HG02678 (cell line): ENCODE results near the gene TEF.

Experiments
- ATAC-seq: cut with Tn5 transposase; IDR thresholded peaks from one replicate; pipeline ENCODE4 v1.9.1; 2021; ENCODE audit warnings: mild to moderate bottlenecking, moderate library complexity; ENCODE audit not compliant: unreplicated experiment

Gene TEF, protein sequence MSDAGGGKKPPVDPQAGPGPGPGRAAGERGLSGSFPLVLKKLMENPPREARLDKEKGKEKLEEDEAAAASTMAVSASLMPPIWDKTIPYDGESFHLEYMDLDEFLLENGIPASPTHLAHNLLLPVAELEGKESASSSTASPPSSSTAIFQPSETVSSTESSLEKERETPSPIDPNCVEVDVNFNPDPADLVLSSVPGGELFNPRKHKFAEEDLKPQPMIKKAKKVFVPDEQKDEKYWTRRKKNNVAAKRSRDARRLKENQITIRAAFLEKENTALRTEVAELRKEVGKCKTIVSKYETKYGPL

DNA sequence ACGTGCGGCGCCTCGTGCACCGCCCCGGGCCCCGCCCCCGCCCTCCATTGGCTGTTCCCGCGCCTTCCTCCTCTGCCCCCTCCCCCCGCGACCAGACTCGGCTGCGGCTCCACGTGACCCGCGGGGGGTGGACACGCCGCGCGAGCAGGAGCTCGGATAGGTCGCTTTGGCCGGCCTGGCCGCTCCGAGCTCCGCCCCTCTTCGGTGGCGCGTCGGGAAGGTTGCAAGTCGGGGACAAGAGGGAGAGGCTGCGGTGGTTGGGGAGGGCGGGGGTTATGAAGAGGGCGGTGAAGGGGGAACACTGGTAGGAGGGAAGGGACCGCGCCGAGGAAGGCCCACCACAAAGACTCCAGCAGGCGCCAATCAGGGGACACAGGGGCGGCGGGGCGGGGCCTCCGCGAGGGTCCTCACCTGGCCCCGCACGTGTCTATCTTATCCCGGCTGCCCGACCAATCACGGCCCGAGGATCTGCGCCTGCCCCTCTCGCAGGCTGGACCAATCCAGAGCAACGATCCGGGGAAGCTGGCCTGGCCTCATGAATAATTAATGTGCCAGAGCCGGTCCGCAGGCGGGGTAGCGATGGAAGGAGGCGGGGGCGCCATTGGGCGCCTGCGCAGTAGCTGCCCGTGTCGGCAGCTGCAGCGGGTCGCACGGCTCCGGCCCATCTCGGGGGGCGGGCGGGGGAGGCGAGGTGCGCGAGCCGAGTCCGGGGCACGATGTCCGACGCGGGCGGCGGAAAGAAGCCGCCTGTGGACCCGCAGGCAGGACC lies at the start of gene TEF:
TEF (plus strand) TSS at position 614 of the 769 bp plus-strand sequence; CDS start at position 717, 103 bp downstream.
- peak; percentile 88 for ATAC-seq

DNA sequence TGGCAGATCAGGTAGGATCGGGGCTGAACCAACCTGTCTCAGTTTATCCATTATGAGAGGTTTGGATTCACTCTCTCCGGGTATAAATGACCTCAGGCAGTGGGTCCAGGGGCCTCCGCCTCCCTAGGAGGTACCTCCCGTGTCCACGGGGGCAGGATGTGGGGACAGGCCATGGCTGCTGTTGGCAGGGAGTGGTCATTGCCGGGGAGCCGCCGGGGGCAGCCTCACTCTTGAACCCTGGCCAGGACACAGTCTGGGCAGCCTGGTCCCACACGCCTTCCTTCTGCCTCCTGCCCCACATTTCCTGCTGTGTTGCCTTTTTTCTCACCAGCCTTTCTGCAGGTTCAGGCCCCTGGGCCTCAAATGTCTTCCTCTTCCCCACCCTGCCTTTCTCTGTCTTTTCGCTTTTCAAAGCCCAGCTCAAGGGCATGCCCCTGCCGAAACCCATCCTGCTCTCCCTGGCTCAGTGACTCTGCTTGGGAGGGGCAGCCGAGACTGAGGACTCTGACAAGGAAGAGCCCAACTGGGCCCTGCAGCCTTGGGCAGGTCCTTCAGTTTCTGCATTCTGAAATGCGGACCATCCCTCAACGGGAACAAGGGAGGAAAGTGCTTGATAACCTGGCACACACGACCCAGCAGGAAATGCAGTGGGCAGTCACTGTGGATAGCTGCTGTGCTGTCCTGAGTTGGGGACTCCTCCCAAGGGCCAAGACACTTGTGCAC lies 49.4 kb upstream of the TEF start:
- no peak for ATAC-seq

DNA sequence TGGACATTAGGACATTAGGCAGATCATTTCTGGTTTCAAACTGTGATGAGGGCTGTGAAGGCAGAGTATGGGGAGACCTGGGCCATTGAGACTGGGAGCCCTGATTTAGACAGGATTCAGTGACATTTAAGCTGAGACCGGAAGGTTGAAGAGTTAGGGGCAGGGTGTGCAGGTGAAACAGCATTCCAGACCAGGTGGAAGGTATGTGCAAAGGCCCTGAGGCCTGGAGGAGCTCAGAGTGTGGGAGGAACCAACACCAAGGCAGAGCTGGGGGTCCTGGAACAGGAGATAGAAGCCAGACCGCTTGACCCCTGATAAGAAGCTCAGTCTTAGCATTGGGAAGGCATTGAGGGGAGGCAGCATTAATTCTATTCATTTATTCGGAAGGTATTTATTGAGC lies 47.9 kb upstream of the TEF start:
- no peak for ATAC-seq

DNA sequence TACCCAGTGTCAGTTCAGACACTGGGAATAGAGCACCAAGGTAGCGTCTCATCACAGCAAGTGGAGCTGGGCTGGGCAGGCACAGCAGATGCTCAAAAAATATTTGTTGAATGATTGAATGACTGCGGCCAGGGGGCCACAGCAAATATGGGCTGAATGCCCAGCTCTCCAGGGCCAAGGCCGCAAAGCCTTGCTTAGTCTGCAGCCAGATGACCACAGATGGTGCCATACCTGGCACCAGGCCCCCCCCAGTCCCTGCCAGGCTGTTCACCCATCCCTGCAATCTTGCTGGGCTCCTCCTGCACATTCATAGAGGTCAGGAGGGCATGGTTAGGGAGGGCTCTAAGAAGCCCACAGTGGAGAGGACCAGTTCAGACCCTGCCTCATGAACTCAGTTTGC lies 47.5 kb upstream of the TEF start:
- no peak for ATAC-seq

DNA sequence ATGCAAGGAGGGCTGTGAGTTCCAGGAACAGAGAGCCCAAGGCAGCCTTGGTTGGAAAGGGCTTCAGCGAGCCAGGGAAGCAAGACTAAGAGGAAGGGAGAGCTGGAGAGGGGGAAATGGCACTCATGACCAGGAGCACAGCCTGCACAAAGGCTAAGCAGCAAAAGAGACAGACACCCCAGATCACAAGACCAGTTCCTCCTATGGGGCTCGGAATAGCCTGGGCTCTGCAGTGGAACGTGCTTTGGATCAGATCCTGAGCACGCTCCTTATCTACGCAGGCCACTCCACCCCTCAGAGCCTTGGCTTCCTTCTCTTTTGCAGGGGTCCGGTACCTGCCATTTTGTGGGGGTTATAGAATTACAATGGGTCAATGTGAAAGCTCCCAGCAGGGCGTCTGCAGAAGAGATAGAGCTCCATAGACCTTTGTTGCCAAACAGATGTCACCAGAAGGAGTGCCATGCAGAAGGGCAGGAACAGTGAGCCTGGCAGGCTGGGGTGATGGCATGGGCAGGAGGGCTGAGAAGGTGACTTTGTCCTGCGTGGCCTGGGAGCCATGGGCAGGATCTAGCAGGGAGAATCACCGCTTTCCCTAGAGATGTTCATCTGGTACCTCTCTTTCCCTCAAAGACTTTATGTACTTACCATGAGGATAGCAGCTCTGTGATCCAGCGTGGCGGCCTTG lies 46.6 kb upstream of the TEF start:
- ATAC-seq = no peak

DNA sequence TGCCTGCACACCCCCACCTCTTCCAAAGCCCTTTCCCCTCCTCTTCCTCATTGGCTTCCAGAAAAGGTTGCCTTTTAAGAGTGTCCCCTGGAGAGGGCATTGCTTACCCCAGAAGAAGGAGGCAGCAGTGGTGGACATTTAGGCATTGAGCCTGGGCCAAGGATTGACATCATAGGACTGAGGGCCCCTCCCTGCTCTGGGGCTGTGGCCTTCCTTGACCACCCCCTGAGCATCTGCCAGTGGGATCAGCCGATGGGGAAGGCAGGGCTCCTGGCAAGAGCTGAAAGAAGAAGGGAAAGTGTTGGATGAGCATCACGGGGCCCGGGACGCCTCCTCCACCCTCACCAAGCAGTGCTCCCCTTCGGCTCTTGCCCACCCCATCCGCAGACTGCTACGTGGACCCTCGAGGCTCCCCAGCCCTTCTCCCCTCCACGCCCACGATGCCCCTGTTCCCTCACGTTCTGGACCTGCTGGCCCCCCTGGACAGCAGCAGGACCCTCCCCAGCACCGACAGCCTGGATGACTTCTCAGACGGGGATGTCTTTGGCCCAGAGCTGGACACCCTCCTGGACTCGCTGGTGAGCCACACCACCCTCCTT lies 43.0 kb upstream of the TEF start:
- no peak for ATAC-seq

DNA sequence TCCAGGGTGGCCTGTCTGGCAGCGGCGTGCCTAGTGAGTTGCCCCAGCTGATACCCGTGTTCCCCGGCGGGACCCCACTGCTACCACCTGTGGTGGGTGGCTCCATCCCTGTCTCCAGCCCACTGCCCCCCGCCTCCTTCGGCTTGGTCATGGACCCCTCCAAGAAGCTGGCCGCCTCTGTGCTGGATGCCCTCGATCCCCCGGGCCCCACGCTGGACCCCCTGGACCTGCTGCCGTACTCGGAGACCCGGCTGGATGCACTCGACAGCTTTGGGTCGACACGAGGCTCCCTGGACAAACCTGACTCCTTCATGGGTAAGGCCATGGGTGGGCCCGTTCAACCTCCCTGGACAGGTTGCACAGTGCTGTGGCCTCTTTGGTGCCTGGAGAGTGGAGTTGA lies 41.9 kb upstream of the TEF start:
- ATAC-seq = no peak

DNA sequence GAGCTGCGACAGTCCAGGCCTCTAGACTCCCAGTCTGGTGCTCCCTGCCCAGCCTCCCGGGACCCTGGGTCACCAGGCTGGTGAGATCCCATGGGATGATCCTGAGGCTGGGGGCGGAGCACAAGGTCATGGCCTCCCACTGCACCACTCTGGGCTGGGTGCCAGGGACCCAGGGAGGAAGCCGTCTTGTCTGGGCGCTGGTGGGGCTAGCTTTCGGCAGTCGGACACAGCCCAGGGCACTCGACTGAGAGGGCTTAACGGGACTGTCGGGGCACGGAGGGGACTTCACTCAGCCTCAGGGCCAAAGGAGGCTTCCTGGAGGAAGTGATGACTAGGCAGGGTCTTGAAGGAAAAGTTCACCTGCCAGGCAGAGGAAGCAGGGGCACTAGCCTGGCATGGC lies 41.4 kb upstream of the TEF start:
- ATAC-seq = no peak

DNA sequence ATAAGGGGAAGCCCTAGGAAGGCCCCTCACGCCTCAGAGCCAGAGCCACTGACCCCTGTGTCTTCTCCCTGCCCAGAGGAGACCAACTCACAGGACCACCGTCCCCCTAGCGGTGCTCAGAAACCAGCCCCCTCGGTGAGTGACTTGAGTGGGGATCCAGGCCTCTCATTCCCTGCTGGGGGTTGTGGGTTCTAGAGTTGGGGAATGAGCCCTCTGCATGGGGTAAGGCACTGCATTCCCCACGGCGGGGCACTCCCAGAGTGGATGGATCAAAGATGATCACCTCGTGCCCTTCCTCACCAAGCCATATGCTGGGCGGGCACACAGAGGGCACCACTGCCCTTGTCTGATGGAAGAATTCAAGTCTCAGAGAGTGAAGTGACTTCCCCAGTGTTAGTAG lies 40.7 kb upstream of the TEF start:
- ATAC-seq = no peak

DNA sequence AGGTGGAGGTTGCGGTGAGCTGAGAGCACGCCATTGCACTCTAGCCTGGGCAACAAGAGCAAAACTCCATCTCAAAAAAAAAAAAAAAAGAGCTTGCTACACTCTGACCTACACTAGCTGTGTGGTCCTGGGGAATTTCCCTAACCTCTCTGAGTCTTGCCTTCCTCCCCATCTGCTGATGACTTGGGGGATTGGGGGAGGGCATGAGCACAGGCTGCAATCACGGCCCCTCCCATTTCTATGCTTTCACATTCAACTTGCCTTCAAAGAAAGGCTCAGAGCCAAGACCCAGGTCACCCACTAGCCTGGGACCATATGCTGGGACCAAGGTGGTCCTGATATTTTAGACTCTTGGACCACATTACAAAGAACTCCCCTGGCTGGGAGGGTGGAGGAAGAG lies 39.8 kb upstream of the TEF start:
- no peak for ATAC-seq

DNA sequence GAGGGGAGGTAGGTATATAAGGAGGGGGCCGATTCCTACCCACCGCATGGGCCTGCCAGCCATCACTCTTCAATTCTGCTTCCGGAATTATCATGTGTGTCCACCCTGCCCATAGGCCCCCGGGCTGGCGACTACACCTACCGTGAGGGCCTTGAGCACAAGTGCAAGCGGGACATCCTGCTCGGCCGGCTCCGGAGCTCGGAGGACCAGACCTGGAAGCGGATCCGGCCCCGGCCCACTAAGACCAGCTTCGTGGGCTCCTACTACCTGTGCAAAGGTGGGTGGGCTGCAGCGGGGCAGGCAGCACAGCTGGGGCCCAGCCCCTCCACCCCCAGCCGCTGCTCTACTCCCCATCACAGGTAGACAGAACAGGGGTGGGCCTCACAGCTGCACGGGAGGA lies 38.4 kb upstream of the TEF start:
- no peak for ATAC-seq

DNA sequence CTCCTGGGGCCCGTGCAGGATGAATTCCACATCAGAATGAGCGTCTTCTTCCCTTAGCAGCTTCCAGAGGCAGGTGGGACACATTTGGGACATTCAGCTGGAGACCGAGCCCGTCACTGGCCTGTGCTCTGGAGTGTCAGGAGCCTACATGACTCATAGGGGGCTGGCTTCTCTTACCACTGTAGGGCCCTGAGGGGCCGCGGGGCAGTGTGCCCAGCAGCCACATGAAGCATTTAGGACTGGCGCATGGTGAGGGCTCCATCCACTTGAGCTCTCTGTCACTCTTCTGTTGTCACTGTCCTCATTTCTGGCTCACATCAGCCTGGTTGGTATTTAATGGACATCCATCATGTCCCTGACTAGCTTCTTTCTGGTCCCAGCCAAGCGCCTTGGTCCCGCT lies 38.0 kb upstream of the TEF start:
- no peak for ATAC-seq

DNA sequence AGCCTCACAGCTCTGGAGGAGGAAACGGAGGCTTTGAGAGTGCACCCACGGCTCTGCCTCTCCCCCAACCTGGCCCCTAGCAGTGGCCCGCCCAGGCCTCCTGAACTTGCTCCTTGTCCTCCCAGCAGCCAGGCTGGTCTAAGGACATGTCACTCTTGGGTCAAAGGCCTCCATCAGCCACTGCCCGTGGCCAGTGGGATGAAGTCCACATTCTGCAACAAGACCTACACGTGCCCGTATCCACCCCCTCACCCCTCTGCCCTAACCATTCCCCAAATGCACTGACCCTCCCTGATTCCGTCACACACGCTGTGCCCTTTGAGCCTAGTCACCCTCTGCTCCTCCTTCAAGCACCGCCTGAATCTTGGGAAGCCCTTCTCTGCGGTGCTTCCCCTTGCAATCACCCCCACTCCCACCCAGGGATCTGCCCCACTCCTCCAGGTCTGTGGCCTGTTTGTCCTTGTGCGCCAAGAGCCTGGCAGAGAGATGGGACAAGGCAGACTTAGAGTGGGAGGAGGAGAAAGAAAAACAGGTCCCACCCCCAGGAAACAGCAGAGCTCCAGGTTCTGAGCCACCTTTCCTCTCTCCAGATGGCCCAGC lies 37.5 kb upstream of the TEF start:
- ATAC-seq = no peak

DNA sequence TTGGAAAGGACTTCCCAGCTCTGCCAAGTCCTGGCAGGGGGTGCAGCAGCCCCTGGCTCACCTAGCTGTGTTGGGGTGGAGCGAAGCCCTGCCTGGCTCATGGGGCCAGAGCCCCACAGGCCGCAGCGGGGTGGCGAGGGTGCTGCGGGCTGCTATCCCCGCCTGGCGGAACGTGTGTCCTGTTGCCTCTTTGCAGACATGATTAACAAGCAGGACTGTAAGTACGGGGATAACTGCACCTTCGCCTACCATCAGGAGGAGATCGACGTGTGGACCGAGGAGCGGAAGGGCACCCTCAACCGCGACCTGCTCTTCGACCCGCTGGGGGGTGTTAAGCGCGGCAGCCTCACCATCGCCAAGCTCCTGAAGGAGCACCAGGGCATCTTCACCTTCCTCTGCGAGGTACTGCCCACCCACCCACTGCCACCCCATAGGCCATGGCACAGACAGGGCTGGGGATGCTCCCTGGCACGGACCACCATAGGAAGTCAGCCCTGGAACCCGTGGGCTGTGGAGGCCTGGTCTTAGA lies 35.9 kb upstream of the TEF start:
- ATAC-seq = no peak

DNA sequence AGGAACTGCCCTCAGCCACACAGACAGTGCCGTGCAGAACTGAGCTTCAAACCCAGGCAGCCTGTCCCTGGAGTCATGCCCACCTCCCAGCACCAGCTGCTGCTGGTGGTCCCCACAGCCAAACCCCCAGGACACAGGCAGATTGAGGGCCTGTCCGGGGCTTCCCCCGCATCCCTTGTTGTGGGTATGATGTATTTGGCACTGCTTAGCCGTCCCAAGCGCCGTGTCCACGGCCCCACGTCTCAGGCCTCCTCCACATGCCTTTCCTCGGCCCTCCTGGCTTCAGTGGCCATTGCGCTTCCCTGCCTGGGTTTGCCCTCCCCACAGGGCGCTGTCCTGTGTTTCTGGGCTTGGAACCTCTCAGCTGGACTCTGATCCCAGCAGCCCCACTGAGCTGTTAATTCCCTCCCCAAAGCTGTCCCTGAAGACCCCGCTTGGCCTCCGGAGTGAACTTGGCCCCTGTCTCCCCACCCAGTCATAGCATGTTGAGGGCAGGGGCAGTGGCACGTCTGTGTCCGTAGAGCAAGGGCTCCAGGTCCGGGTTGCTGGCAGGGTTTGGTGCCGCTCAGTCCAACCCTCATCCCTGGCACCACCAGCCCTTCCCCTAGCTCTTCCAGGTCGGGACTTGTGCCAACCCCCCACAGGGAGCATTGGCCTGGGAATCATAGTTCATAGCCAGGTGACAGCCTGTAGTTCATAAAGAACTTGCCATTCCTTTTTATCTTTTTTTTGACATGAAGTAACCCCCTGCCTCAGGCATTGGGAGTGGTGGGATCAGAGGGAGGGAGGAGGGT lies 34.5 kb upstream of the TEF start:
- no peak for ATAC-seq

DNA sequence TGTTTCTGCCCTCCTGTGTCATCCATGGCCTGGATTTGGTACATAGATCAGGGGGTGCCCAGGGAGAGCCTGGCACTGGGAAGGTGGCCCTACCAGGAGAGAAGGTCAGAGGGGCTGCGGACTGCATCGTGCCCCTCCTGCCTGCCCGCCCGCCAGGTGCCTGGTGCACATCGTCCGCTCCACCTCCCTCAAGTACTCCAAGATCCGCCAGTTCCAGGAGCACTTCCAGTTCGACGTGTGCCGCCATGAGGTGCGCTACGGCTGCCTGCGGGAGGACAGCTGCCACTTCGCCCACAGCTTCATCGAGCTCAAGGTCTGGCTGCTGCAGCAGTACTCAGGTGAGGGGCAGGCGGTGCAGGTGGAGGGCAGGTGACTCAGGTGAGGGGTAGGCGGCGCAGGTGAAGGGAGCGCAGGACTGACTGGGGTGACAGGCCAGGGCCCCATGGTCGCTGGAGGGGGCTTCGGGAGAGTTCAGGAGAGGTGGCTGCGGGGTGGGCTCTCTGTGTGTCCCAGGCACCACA lies 32.7 kb upstream of the TEF start:
- no peak for ATAC-seq

DNA sequence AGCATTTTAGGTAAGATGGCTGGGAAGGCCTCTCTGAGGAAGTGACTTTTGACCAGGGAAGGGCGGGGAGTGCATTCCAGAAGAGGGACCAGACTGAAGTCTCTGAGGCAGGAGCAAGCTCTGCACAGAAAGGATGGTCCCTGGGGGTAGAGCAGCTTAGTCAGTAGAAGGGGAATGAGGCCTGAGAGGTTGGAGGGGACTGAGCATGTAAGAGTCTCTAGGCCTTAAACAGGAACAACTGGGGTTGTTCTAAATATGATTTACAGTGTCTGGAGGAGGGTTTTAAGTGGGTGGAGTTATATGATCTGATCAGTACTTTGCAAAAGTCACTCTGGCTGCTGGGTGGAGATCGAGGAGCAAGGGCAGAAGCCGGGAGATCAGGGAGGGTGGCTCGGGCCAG lies 31.7 kb upstream of the TEF start:
- ATAC-seq = no peak

DNA sequence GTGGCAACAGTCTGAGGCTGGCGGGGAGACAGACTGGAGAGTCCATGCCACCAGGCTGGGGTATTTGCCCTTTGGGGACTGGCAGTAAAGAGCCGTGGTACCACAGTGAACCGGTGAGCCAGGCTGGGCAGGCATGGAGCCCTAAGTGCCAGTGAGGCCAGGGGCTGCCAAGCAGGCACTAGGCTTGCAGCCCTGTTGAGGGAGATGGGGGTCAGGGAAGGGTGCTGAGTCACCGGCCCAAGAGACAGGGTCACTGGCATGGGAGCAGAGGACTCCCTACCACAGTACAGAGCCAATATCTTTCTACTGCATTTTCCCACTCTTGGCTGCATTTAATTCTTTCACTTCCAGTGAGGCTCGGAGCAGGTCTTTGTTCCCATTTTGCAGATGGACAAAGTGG lies 30.7 kb upstream of the TEF start:
- ATAC-seq = no peak

DNA sequence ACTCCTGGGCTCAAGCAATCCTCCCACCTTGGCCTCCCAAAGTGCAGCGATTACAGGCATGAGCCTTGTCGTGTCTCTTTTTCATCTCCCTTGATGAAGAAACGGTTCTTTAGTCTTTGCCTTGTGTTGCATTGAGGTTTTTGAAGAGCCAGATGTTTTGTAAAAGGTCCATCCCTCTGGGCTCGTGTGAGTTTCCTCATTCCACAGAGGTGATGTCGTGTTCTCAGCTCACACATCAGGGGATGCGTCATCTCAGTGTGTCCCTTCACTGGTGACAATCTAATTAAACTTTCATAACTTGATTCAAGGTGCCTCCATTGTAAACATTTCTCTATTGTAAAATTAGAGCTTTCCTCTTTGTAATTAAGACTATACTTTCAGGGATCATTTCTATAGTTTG lies 29.7 kb upstream of the TEF start:
- no peak for ATAC-seq
